ENCODE results near the gene SLC6A8.
A peak's percentile ranks its signal among the peaks of the same experiment; 100 is the strongest.

Gene SLC6A8

GRCh38 chrX:153723351-153724251 is 35.9 kb downstream of the SLC6A8 start:
- Histone ChIP-seq H3K9me3 (ENCODE audit: insufficient read depth, low read length, severe bottlenecking) (no peaks in the 10 kb centered on the region), H4K20me1 (ENCODE audit: insufficient read depth, low read length) (peaks cover 31% of the 10 kb centered on the region), H3K4me1 (ENCODE audit: insufficient read depth, low read length) (peaks cover 24% of the 10 kb centered on the region), H3K27ac (ENCODE audit: low read length) (peak overlapping the region; percentile 78), H3K9ac (ENCODE audit: low read depth, low read length) (peak overlapping the region; percentile 78), H3K79me2 (ENCODE audit: insufficient read depth, low read length) (peaks cover 45% of the 10 kb centered on the region), H3K4me3 (ENCODE audit: low read depth in 1 of 2, low read length in 2 of 2) (peak overlapping the region; percentile 62 to 85; a peak in 3 of 4 replicates), H2AFZ (ENCODE audit: low read depth, low read length) (peak overlapping the region; percentile 52; the same call in 1 of the 2 replicates), H3K36me3 (ENCODE audit: insufficient read depth, low read length) (peaks cover 39% of the 10 kb centered on the region), H3K4me2 (ENCODE audit: insufficient read depth, low read length) (peak overlapping the region; percentile 97), H3K27me3 (ENCODE audit: insufficient read depth, low read length, poor library complexity) (no peaks in the 10 kb centered on the region)
- peak; percentile 12 for DNase-seq
- peak; percentile 55 for ATAC-seq (ENCODE audit: insufficient read depth, low read depth)
- TF ChIP-seq CTCF (IDR thresholded peaks at IDR 0.05; ENCODE audit: borderline replicate concordance, extremely low read depth, low read length, poor library complexity, severe bottlenecking) (peak; percentile 54), EZH2 (IDR thresholded peaks at IDR 0.05; ENCODE audit: borderline replicate concordance, low read depth, low read length, severe bottlenecking) (no peak)

- Histone ChIP-seq H3K36me3 (ENCODE audit: insufficient read depth, low read length) (peaks cover 32% of the 10 kb centered on the region), H3K9ac (ENCODE audit: low read depth, low read length) (peak within 1 kb of the TSS; percentile 78), H3K9me3 (ENCODE audit: insufficient read depth, low read length, severe bottlenecking) (no peaks in the 10 kb centered on the region), H4K20me1 (ENCODE audit: insufficient read depth, low read length) (peaks cover 28% of the 10 kb centered on the region), H3K4me3 (ENCODE audit: low read depth in 1 of 2, low read length in 2 of 2) (peak within 1 kb of the TSS; percentile 62 to 85; a peak in 3 of 4 replicates), H3K27me3 (ENCODE audit: insufficient read depth, low read length, poor library complexity) (no peaks in the 10 kb centered on the region), H3K79me2 (ENCODE audit: insufficient read depth, low read length) (peaks cover 38% of the 10 kb centered on the region), H3K4me2 (ENCODE audit: insufficient read depth, low read length) (peak within 1 kb of the TSS; percentile 97), H3K4me1 (ENCODE audit: insufficient read depth, low read length) (peaks cover 24% of the 10 kb centered on the region), H2AFZ (ENCODE audit: low read depth, low read length) (peak within 1 kb of the TSS; percentile 52), H3K27ac (ENCODE audit: low read length) (peak within 1 kb of the TSS; percentile 78)
- TF ChIP-seq EZH2 (IDR thresholded peaks at IDR 0.05; ENCODE audit: borderline replicate concordance, low read depth, low read length, severe bottlenecking) (no peak), CTCF (IDR thresholded peaks at IDR 0.05; ENCODE audit: borderline replicate concordance, extremely low read depth, low read length, poor library complexity, severe bottlenecking) (no peak)
- peak; percentile 83 for ATAC-seq (ENCODE audit: insufficient read depth, low read depth)
- DNase-seq: peak; percentile 90
Observed at GRCh38 chrX:153724252-153725038, 36.7 kb downstream of the SLC6A8 start, which contains the start of the genes ABCD1 and BCAP31. TSS of gene ABCD1 (plus strand) at chrX:153724856. CDS start at chrX:153725267, 411 bp downstream. TSS of gene BCAP31 (minus strand) at chrX:153724387. CDS start at chrX:153723244, 1,143 bp downstream.

GRCh38 chrX:153725039-153725831 is 37.5 kb downstream of the SLC6A8 start:
- Histone ChIP-seq H3K4me2 (ENCODE audit: insufficient read depth, low read length) (peak overlapping the region; percentile 81), H3K4me1 (ENCODE audit: insufficient read depth, low read length) (peaks cover 24% of the 10 kb centered on the region), H3K9me3 (ENCODE audit: insufficient read depth, low read length, severe bottlenecking) (no peaks in the 10 kb centered on the region), H3K4me3 (ENCODE audit: low read depth in 1 of 2, low read length in 2 of 2) (peak overlapping the region; percentile 24 to 60; a peak in 3 of 4 replicates), H3K27me3 (ENCODE audit: insufficient read depth, low read length, poor library complexity) (no peaks in the 10 kb centered on the region), H3K36me3 (ENCODE audit: insufficient read depth, low read length) (peaks cover 24% of the 10 kb centered on the region), H3K27ac (ENCODE audit: low read length) (peak overlapping the region; percentile 72), H3K79me2 (ENCODE audit: insufficient read depth, low read length) (peaks cover 32% of the 10 kb centered on the region), H2AFZ (ENCODE audit: low read depth, low read length) (peak overlapping the region; percentile 49), H4K20me1 (ENCODE audit: insufficient read depth, low read length) (peaks cover 24% of the 10 kb centered on the region), H3K9ac (ENCODE audit: low read depth, low read length) (peak overlapping the region; percentile 78)
- ATAC-seq (ENCODE audit: insufficient read depth, low read depth) (peak; percentile 1; the same call in 1 of the 3 replicates), DNase-seq (no peak)
- TF ChIP-seq CTCF (IDR thresholded peaks at IDR 0.05; ENCODE audit: borderline replicate concordance, extremely low read depth, low read length, poor library complexity, severe bottlenecking): no peak
- no peak for TF ChIP-seq EZH2 (IDR thresholded peaks at IDR 0.05; ENCODE audit: borderline replicate concordance, low read depth, low read length, severe bottlenecking)

All from DND-41 (cell line).